Sciatic nerve (tissue), 2 donors: Measurements from ENCODE around the gene CD248. TPM values are rescaled to one million over a fixed set of nuclear protein-coding genes. Genes with fewer than 3 reads are reported as not detected.
A peak's percentile ranks its signal among the peaks of the same experiment; 100 is the strongest.
"Not testable (repeated sequence)": the region's sequence is repeated elsewhere in the genome, so short reads cannot be mapped to it uniquely, and the experiment has no call there.

ENCODE experiments used
- ATAC-seq: fragments of 200-7000 bp; cut with Tn5 transposase; one replicate; pipeline ENCODE4 v1.9.1; 2020; ENCODE audit warnings: mild to moderate bottlenecking, moderate library complexity
- DNase-seq: peaks from one replicate; pipeline ENCODE4 v3.0.0-alpha.2; 2020; ENCODE audit warnings: low spot score
- intact Hi-C: fragments of 100-400 bp; cut with DNase I; formaldehyde crosslinking; loops from one replicate; pipeline ENCODE4 v1.14.2; 2022
- total RNA-seq: library from RNA; stranded (reverse); fragmentation: NEBNext Ultra II Directional; extraction: Animal tissue kit (Norgen Biotek cat#: 25700); gene quantifications from one replicate; pipeline ENCODE4 v1.2.1, GENCODE V29; 2021
- donor health status: DM: no; HTN: no; CAD: no.
- donor health status: DM: no; HTN: no; CAD: no.

The CD248 gene
- total RNA-seq, 1 donor from 2014 or later, result 35.1 TPM

DNA sequence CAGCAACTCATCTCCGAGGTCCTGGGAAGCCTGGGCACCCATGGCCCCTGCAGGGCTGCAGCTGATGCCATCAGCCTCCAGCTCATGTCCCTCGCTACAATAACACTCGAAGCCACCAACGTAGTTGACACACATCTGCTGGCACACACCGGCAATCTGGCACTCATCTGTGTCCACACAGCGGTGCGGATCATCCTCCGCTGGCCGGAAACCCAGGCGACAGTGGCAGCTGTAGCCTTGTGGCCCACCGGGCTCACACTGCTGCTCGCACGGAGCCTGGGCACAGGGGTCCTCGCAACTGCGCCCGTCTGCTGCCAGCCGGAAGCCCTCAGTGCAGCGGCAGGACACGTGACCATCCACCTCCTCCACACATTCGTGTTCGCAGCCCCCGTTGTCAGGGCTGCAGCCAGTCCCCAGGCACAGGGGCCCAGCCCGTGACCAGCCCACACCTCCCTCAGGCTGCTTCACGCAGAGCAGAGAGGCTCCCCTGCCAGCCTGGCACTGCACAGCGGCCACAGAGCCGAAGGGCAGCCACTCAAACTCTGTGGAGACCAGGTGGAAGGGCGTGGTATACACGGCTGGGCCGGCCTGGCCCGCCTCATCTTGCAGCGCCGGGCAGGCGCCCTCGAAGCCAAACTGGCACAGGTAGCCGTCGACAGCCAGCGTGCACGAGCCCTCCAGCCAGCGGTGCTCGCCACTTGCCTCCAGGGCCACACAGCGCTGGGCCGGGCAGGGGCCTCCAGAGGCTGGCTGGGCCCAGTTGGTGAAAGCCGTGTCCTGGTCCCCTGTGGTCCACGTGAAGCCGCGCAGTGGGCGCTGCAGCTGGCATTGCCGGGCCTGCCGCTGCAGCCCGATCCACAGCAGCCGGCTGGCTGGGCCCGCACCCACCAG is 678 bp downstream of the CD248 start:
- no peak for DNase-seq
- no peak for ATAC-seq
- intact Hi-C loops, result no loop called here

DNA sequence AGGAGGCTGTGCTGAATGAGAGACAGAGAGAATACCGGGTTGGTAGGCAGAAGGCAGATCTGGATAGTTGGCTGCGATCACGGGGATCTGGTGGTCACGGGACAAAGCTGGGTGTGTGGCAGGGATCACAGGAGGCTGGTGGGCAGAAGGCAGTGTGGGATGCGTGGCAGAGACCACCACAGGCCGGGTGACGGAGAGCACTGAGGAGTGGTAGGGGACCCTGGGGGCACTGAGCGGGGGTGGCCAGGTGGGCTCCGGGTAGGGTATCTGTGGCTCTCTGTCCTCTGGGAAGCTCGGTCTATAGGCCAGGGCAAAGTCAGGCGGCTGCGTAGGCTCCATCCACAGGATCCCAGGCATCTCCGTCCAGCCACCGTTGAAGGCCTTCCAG is 1.4 kb downstream of the CD248 start:
- intact Hi-C loops, result no loop called here
- ATAC-seq, result no peak
- DNase-seq, result no peak

DNA sequence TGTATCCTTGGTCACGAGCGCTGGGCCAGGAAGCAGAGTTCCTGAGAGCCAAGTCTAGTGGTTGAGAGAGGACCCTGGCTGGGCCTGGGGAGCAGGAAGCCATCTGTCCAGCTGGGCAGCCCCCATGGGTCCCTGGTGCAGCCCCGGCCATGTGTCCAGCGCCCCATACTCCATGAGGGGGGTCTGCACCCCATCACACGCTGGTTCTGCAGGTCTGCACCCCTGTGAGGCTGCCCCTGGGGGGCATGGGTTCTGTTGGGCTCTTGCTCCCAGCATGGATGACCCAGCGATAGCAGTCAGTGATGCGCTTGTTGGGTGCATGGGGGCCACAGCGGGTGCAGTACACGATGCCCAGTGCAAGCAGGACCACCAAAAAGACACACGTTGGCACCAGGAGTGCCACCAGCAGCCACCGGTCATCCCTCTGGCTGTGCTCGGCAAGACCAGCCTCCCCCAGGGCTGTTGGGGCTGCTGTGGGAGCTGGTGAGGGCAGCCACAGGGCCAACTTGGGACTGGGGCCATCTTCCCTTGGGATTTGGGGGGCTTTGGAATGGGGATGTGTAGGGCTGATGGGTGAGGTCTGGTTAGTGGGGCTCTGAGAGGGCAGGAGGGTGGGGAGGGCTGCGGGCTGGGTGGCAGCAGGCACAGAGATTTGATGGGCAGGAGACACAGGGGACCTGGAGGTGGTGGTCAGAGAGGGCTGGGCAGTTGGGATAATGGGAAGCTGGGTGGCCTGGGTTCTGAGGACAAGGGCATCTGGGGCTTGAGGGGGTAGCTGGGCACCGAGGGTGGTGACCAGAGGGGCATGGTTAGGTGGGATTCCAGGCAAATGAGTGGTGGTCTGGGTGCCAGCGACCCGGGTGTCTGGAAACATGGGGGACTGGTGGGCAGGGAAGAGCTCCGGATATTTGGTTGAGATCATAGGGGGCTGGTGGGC is 2.0 kb downstream of the CD248 start:
- intact Hi-C loops, result no loop called here
- DNase-seq, result no peak
- no peak for ATAC-seq

DNA sequence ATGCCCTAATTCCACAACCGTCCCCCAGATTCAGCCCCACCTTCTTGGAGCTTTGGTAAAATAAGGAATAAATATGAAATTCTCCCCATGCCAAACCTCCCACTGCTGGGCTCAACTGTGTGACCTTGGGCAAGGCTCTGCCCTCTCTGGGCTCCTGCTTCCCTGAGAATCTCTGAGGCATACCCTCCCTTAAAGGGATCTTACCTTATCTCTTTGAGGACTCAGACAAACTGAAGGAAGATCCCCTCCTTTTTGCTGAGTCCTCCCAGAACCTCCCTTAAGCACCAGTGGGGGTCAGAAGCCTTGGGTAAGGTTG is 2.7 kb downstream of the CD248 start:
- intact Hi-C loops, result no loop called here
- ATAC-seq (no peak), DNase-seq (no peak)

DNA sequence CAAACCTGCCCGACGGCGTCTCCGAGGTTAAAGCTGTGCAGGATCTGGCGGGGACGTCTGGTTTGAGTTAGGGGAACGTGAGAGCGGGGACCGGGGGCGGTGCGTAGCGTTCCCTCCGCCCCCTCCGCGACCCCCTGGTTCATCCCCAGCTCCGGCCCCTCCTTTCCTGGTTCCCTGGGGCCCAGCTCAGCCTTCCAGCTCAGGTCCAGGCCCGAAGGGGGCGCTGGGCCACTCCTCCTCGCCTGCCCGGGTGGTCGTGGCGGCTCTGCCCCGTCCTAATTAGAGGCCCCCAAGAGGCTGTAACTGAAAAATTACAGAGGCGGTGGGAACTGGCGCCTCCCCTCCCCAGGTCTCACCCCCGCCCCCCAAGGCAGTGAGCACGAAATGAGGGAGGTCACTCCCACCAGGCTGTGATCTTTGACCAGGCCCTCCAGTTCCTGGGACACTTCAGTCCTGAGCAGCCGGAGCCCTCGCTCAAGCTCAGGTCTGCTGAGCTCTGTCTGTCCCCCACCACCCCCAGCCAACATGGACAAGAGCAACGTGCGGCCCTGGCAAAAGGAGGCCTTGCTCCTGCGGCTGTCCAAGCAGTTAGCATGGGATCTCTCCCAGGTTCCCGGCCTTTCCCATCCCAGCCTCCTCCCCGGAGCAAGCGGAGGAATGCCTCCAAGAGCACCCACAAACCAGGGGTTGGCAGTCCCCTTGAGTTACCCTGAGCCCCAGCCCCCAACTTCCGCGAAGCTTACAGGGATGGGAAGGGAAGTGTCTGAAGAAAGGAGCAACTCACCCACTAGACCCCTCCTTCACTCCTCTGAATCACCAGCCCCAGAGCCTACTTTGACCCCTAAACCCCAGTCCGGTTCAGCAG is 3.3 kb downstream of the CD248 start:
- intact Hi-C loops, result no loop called here
- ATAC-seq (no peak), DNase-seq (no peak)

DNA sequence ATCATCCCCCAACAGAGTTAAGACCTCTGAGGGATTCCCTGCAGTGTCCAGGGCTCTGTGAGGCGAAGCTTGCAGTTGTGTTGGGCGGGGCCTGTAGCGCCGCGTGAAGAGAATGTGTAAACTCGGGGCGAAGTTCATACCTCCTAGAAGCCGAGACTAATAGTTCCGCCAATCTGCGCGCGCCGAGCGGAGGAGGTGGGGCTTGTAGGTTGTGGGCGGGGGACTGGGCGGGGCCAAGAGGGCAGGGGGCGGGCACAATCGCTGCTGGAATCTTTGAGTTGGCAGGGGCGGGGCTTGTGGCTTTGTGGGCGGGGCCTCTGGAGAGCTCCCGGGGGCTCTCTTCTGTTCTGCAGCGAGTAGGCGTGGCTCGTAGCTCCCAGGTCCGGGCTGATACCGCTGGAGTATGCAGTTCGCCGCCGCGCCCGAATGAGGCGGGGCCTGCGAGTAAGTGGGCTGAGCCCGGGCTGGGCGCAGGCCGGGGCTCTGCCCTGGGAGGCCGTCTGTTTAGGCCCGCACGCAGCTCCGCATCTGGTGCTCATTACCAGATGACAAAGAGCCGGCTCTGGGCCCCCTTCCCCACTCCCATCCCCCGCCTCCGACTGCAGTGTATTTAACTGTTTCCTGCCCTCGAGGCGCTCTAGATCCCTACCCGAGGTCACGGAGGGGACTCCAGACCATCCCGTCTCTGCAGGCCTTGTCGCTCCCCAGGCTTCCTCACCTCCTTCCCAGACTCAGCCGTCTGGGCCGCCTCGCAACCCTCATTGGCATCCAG is 4.1 kb downstream of the CD248 start:
- intact Hi-C loops, result no loop called here
- DNase-seq (peak; percentile 100), ATAC-seq (peak; percentile 90)

DNA sequence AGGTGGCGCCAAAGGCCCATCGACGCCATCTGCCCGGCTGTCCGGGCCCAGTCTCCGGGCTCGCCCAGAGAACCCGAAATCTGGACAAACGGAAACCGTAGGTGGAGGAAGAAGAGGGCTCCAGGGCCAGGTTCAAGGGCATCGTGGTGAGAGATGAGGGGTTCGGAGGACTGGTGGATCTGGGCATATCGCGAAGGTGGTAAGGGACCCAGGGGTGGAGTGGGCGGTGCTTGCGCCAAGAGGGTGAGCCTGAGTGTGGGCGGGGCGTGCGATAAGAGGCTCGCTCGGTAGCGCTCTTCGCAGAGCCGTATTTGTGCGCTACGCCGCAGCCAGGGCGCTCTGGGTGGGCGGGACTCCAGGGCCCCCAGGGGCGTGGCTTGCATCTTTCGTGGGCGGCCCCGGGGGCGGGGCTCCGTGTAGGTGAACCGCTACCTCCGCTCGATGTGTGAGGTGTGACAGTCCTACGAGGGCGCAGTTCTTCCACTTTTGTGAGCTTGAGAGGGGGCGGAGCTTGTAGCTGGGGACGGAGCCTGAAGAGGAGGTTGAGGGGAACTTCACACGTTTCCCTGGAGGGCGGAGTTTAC is 4.8 kb downstream of the CD248 start:
- peak; percentile 95 for DNase-seq
- intact Hi-C loops, result no loop called here
- peak; percentile 85 for ATAC-seq

DNA sequence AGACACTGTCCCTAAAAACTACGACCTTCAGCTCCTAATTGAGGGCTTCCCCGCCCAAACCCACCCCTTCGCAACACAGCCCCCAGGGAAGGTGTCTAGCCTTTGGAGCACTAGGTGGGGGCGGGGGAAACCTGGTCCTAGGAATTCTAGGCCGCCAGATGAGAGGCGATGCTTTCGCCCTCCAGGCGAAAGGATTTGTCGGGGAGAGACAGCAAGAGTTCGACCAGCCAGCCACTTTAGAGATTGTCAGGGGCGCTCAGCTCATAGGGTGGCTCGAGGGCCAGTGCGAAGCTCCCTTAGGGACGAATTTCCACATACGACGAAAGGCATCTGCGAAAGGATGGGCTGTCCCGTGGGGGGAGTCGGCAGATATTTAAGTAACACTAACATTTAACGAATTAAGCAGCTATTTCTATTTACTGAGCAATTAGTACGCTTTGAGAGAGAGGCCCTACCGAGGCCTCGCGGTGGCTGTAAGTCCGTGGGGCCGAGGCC is 5.3 kb downstream of the CD248 start:
- no peak for DNase-seq
- no peak for ATAC-seq
- intact Hi-C loops, result no loop called here

DNA sequence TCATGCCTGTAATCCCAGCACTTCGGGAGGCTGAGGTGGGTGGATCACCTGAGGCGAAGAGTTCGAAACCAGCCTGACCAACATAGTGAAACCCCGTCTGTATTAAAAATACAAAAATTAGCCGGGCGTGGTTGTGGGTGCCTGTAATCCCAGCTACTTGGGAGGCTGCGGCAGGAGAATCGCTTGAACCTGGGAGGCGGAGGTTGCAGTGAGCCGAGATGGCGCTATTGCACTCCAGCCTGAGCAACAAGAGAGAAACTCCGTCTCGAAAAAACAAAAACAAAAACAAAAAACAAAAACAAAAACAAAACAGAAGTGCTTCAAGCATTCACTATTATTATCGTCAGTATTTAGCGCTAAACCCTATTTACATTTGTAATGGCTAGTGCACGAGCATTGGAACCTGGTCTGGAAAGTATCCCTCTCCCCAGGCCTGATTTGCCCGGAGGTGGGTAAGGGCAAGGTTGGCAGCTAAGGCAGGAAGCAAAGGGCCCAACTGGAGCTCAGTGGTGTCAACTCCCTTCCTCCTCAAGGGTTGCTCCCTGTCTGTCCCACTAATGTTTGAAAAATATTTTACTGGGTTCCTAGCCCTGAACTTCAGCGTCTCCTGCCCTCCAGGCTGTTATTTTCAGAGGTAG is 5.9 kb downstream of the CD248 start:
- ATAC-seq, DNase-seq, intact Hi-C loops: not testable (repeated sequence)

DNA sequence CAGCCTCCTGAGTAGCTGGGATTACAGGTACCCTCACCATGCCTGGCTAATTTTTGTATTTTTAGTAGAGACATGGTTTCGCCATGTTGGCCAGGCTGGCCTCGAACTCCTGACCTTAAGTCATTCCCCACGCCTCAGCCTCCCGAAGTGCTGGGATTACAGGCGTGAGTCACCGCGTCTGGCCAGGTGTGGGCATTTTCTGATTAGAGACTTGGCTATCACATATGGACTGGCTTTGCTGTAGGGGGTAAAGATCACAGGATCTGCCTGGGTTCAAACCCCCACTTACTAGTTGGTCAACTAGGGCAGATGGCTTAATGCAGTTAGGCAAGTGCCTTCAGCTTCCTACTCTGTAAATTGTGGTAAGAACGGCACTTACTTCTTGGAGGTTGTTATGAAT is 6.5 kb downstream of the CD248 start:
- DNase-seq (no peak), ATAC-seq (no peak)
- intact Hi-C loops, result no loop called here

DNA sequence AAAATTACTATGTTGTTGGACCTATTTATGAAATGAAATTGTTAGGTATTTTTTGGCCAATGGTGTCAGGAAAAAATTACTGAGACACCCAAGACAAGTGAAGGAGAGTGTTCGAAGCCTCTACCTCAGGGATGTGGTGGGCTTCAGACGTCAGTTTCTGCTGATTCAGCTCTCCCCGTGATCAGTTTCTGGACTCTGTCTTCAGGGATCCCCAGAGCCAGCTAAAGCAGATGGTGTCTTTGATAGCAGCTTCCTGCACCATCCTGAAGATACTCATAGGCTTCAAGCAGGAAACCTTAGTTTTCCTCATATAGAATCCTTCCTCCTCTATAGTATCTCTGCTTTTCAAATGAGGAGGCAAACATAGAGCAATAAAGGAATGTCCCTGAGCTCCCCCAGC is 7.4 kb downstream of the CD248 start:
- DNase-seq, result no peak
- intact Hi-C loops, result no loop called here
- ATAC-seq, result no peak

DNA sequence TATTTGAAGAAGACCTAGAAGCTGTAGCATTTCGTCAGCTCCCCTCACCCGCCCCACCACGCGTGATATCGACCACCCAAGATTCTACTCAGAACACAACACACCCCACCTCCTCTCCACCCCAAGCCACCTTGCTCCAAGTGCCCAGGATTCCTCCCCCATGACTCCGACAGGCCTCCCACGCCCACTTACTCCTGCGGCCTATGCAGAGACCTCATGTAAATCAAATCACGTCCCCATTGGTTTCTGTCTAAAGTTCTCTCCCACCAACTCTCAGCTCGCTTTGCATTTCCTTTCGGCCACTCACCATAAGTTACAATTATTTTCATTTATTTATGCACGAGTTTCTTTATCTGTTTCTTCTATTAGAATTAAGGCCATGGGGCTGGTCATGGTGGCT is 14.2 kb downstream of the CD248 start:
- DNase-seq, result no peak
- no peak for ATAC-seq
- intact Hi-C loops, result no loop called here

DNA sequence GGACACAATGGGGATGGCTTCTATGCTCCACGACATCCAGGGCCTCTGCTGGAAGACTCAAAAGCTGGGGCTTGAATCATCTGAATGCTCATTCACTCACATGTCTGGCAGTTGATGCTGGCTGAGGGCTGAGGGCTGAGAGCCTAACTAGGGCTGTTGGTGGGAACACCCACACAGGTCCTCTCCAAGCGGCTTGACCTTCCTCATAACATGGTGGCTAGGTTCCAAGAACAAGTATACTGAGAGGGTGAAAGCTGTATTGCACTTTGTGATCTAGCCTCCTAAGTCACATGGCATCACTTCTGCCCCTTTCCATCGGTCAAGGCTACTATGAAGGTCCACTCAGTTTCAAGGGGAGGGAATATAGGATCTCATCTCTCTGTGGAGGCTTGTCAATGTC is 17.7 kb downstream of the CD248 start:
- intact Hi-C loops, result no loop called here
- ATAC-seq (no peak), DNase-seq (no peak)

DNA sequence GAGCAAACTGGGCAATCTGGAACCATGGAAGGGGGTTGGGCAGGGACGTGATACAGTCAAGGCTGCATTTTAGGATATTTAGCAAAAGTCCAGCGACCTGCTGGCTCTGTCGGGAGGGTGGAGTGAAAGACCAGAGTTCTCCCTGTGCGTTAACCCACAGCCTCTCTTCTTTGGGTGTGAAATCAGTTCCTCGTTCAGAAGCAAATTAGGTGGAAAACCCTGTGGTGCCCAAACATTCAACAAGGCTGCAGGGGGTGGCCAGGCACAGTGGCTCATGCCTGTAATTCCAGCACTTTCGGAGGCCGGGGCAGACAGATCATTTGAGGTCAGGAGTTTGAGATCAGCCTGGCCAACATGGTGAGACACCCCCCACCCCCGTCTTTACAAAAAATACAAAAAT is 19.2 kb downstream of the CD248 start:
- no peak for DNase-seq
- intact Hi-C loops, result no loop called here
- ATAC-seq, result no peak

DNA sequence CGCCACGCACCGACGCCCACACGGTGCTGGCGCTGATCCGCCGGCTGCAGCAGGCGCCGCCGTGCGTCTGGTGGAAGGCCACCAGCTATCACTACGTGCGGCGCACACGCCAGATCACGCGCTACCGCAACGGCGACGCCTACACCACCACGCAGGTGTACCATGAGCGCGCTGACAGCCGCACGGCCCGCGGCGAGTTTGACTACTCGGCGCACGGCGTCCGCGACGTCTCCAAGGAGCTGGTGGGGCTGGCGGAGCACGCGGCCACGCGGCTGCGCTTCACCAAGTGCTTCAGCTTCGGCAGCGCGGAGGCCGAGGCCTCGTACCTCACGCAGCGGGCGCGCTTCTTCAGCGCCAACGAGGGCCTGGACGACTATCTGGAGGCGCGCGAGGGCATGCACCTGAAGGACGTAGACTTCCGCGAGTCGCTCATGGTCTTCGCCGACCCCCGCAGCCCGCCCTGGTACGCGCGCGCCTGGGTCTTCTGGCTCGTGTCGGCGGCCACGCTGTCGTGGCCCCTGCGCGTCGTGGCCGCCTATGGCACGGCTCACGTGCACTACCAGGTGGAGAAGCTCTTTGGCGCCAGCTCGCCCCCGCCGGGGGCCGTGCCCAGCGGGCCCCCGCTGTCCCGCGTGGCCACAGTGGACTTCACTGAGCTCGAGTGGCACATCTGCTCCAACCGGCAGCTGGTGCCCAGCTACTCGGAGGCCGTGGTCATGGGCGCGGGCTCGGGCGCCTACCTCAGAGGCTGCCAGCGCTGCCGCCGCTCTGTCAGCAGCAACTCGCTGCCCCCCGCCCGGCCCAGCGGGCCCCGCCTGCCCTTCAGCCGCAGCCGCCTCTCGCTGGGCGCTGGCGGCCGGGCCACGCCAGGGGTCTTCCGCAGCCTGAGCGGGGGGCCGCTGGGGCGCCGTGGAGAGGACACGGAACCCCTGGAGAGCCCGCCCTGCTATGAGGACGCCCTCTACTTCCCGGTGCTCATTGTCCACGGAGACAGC is 21.9 kb downstream of the CD248 start:
- DNase-seq (no peak), ATAC-seq (no peak)
- intact Hi-C loops, result no loop called here

DNA sequence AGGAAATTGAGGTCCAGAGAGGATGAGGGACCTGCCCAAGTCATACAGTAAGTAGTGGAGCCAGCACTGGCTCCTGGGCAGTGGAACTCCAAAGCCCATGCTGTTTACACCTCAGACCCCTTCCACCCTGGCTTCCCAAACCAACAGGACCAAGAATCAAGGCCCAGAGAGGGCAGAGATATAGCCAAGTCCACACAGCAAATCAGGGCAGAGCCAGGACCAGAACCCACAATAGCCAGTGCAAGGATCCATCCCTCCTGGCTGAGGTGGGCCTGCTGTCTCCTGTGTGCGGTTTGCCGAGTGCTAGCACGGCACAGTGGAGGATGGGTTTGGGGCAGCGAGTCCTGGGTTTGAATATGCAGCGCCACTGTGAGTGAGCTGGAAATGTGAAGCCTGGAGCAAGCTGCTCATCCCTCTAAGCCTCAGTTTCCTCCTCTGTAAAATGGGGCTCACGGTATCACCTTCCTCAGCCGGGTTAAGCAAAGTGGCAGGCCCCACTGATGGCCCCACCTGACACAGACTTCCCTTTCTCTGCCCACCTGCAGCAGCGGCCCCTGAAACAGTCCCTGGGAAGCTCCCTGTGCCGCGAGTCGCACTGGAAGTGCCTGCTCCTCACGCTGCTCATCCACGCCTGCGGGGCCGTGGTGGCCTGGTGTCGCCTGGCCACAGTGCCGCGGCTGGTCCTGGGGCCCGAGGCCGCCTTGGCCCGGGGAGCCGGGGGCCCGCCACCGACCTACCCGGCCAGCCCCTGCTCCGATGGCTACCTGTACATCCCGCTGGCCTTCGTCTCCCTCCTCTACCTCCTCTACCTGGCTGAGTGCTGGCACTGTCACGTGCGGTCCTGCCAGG is 22.8 kb downstream of the CD248 start:
- DNase-seq, result no peak
- intact Hi-C loops, result no loop called here
- no peak for ATAC-seq
